ENCODE measurements around the gene PRDM16.

- TF ChIP-seq PATZ1 (CRISPR knock-in tag; IDR thresholded peaks at IDR 0.05; ENCODE audit: borderline replicate concordance) (no peak), ZFP30 (CRISPR knock-in tag; IDR thresholded peaks at IDR 0.05) (no peak), TCF4 (CRISPR knock-in tag; IDR thresholded peaks at IDR 0.05; ENCODE audit: borderline replicate concordance) (no peak), ZFP3 (CRISPR knock-in tag; IDR thresholded peaks at IDR 0.05) (no peak), CSRNP3 (CRISPR knock-in tag; IDR thresholded peaks at IDR 0.05) (no peak), PPARA (CRISPR knock-in tag; IDR thresholded peaks at IDR 0.05; ENCODE audit: borderline replicate concordance) (no peak), BACH2 (CRISPR knock-in tag; IDR thresholded peaks at IDR 0.05; ENCODE audit: borderline replicate concordance) (no peak), CREB5 (CRISPR knock-in tag; IDR thresholded peaks at IDR 0.05; ENCODE audit: low read depth) (no peak), ISL1 (CRISPR knock-in tag; IDR thresholded peaks at IDR 0.05) (no peak)
Observed at GRCh38 chr1:3078871-3079270, 9.9 kb downstream of the PRDM16 start.
